ENCODE measurements around the gene POM121.
"Not testable (repeated sequence)": the region's sequence is repeated elsewhere in the genome, so short reads cannot be mapped to it uniquely, and the experiment has no call there.

GRCh38 chr7:72990146-72990913 lies 65.4 kb downstream of the POM121 start:
- not testable (repeated sequence) for TF ChIP-seq CTCF, POLR2A (IDR thresholded peaks at IDR 0.05)

Measured in heart left ventricle (tissue), 13 donors.